ENCODE measurements around the gene PPP1R12A.

DNA sequence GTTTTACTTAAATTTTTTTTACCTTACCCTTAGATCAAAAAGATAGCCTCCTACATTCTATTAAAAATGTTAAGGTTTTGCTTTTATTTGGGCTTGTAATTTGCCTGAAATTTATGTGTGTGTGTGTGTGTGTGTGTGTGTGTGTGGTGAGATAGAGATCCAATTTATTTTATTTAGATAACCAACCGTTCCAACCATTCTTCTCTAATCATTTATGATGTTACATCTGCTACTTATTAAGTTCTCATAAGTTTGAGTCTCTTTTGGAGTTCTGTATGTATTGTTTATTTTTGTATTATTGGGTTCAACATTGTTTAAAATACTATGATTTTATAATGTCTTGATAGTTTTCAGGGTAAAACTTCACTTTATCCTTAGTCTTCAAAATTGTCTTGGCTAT lies 173.6 kb downstream of the PPP1R12A start:
- TF ChIP-seq, protein P1, sequence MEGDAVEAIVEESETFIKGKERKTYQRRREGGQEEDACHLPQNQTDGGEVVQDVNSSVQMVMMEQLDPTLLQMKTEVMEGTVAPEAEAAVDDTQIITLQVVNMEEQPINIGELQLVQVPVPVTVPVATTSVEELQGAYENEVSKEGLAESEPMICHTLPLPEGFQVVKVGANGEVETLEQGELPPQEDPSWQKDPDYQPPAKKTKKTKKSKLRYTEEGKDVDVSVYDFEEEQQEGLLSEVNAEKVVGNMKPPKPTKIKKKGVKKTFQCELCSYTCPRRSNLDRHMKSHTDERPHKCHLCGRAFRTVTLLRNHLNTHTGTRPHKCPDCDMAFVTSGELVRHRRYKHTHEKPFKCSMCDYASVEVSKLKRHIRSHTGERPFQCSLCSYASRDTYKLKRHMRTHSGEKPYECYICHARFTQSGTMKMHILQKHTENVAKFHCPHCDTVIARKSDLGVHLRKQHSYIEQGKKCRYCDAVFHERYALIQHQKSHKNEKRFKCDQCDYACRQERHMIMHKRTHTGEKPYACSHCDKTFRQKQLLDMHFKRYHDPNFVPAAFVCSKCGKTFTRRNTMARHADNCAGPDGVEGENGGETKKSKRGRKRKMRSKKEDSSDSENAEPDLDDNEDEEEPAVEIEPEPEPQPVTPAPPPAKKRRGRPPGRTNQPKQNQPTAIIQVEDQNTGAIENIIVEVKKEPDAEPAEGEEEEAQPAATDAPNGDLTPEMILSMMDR (IDR thresholded peaks at IDR 0.05): no peak
- TF ChIP-seq POLR2A (IDR thresholded peaks at IDR 0.05): no peak
- TF ChIP-seq POLR2AphosphoS5 (IDR thresholded peaks at IDR 0.05): no peak
- no peak for TF ChIP-seq EP300 (IDR thresholded peaks at IDR 0.05)
